Measurements from ENCODE around the gene ACTR3. TPM values are rescaled to one million over a fixed set of nuclear protein-coding genes. Genes with fewer than 3 reads are reported as not detected.

The ACTR3 gene
- total RNA-seq, 1 experiment from 2014 or later = 180 TPM

DNA sequence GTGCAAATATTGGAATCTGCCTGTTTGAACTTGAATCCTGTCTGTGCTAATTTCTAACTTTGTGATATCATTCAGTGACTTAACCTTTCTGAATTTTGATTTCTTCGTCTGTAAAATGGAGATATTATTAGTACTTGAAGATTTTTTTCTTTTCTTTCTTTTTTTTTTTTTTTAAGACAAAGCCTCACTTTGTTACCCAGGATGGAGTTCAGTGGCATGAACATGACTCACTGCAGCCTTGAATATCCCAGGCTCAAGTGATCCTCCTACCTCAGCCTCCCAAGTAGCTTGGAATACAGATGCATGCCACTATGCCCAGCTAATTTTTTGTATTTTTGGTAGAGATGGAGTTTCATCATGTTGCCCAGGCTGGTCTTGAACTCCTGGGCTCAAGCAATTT is 28.3 kb downstream of the ACTR3 start:
- no CpG with 5 or more reads among the region's 1 CpG for WGBS (ENCODE audit: extremely low coverage, insufficient read length, low lambda C conversion rate)
- no peak overlapping the region for H3K23ac ChIP-seq (ENCODE audit: insufficient read length, low read depth, low read length)
- no peak overlapping the region for H2AK5ac ChIP-seq (ENCODE audit: insufficient read length, low read length)
- no peak overlapping the region for H3K27ac Mint-ChIP-seq
- peaks cover 7 to 33% (median 29%) of the 10 kb centered on the region in 3 experiments; a peak in 6 of 7 replicates for H3K36me3 Mint-ChIP-seq (ENCODE audit: insufficient read depth in 1 of 3, low read depth in 3 of 3)
- no peaks in the 10 kb centered on the region for H3K9me3 ChIP-seq (ENCODE audit: control insufficient read depth, low read depth, low read length)
- no peak overlapping the region for H3K4me2 ChIP-seq (ENCODE audit: insufficient read depth, insufficient read length, low read length)
- no peak overlapping the region for H4K91ac ChIP-seq (ENCODE audit: insufficient read length, low read depth, low read length)
- H3K4me1 Mint-ChIP-seq = no peaks in the 10 kb centered on the region
- no peaks in the 10 kb centered on the region for H3K9me3 Mint-ChIP-seq
- no peak overlapping the region for H2AFZ ChIP-seq (ENCODE audit: low read length)
- no peak overlapping the region for H3K56ac ChIP-seq (ENCODE audit: insufficient read length, low read depth, low read length)
- no peak overlapping the region for H3T11ph ChIP-seq (ENCODE audit: low read length)
- peaks cover 3% of the 10 kb centered on the region; the same call in 1 of the 2 replicates for H3K79me2 ChIP-seq (ENCODE audit: insufficient read depth, low read length)
- H3K27me3 ChIP-seq (ENCODE audit: insufficient read depth, low read length) = no peaks in the 10 kb centered on the region
- no peak overlapping the region for H4K8ac ChIP-seq (replicated peaks; ENCODE audit: insufficient read length, low read depth, low read length)
- no peak overlapping the region for H2BK20ac ChIP-seq (ENCODE audit: low read depth, low read length, poor library complexity, severe bottlenecking)
- no peak overlapping the region for H4K5ac ChIP-seq (ENCODE audit: insufficient read length, low read depth, low read length)
- H3K27me3 Mint-ChIP-seq (ENCODE audit: low read depth) = no peaks in the 10 kb centered on the region
- no peak overlapping the region for H3K14ac ChIP-seq (ENCODE audit: insufficient read depth, low read length)
- H3K4me1 ChIP-seq (ENCODE audit: insufficient read depth, low read length) = no peaks in the 10 kb centered on the region
- no peaks in the 10 kb centered on the region for H4K20me1 ChIP-seq (ENCODE audit: control insufficient read depth, insufficient read depth, insufficient read length)
- TF ChIP-seq, protein P1, sequence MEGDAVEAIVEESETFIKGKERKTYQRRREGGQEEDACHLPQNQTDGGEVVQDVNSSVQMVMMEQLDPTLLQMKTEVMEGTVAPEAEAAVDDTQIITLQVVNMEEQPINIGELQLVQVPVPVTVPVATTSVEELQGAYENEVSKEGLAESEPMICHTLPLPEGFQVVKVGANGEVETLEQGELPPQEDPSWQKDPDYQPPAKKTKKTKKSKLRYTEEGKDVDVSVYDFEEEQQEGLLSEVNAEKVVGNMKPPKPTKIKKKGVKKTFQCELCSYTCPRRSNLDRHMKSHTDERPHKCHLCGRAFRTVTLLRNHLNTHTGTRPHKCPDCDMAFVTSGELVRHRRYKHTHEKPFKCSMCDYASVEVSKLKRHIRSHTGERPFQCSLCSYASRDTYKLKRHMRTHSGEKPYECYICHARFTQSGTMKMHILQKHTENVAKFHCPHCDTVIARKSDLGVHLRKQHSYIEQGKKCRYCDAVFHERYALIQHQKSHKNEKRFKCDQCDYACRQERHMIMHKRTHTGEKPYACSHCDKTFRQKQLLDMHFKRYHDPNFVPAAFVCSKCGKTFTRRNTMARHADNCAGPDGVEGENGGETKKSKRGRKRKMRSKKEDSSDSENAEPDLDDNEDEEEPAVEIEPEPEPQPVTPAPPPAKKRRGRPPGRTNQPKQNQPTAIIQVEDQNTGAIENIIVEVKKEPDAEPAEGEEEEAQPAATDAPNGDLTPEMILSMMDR (conservative IDR thresholded peaks at IDR 0.05) = no peak
- no peak overlapping the region for H3K4ac ChIP-seq (ENCODE audit: low read depth, low read length)
- H2BK15ac ChIP-seq (ENCODE audit: low read depth, low read length) = no peak overlapping the region
- no peak overlapping the region for H2BK12ac ChIP-seq (ENCODE audit: insufficient read length, low read depth, low read length)
- H3K27ac ChIP-seq (ENCODE audit: insufficient read length, low read depth, low read length) = no peak overlapping the region
- no peak for DNase-seq
- no peak overlapping the region for H2BK120ac ChIP-seq (ENCODE audit: low read depth, low read length, poor library complexity, severe bottlenecking)
- H3K9ac ChIP-seq (ENCODE audit: extremely low read depth, insufficient read length, low read length) = no peak overlapping the region
- H3K4me3 Mint-ChIP-seq = no peak overlapping the region
- H2BK5ac ChIP-seq (ENCODE audit: insufficient read length, low read length) = no peak overlapping the region
- H3K23me2 ChIP-seq (ENCODE audit: insufficient read length, low read depth, low read length, poor library complexity, severe bottlenecking) = no peaks in the 10 kb centered on the region
- no peak overlapping the region for H3K18ac ChIP-seq (ENCODE audit: insufficient read length, low read depth, low read length)
- H3K79me1 ChIP-seq (ENCODE audit: insufficient read depth, low read depth, low read length, poor library complexity, severe bottlenecking) = peaks cover 5% of the 10 kb centered on the region
